ENCODE results near the gene PHKG1.

- TF ChIP-seq CTCF (IDR thresholded peaks at IDR 0.05) (no peak), POLR2A (IDR thresholded peaks at IDR 0.05) (no peak)
Measured at GRCh38 chr7:56053993-56054392, 38.8 kb downstream of the PHKG1 start.
